CD14-positive monocyte (primary cell): ENCODE results near the gene SEC14L2. TPM values are rescaled to one million over a fixed set of nuclear protein-coding genes. Genes with fewer than 3 reads are reported as not detected.

Source experiments
- DNase-seq, 3 donors: peaks; one replicate each; pipeline ENCODE4 v3.0.0-alpha.2; 2011 to 2022
- H2AFZ ChIP-seq: 2 replicates; pipeline ENCODE4 v1.6.0; 2012; ENCODE audit warnings: mild to moderate bottlenecking, low read depth, low read length, inconsistent platforms; ENCODE audit not compliant: insufficient read depth, poor library complexity, severe bottlenecking
- H3K27ac ChIP-seq, 2 donors: 1 replicate in 1 of 2; 2 replicates in 1 of 2; pipeline ENCODE4 v1.5.1; 2012 to 2013; ENCODE audit warnings: low read length in 2 of 2, control low read depth in 1 of 2, inconsistent platforms in 1 of 2, low read depth in 1 of 2, mild to moderate bottlenecking in 1 of 2
- H3K27me3 ChIP-seq, 2 donors: one replicate each; pipeline versions ENCODE4 v1.6.0 to v1.6.1; 2011 to 2013; ENCODE audit warnings: low read length in 2 of 2; ENCODE audit not compliant: control insufficient read depth in 2 of 2, insufficient read depth in 2 of 2
- H3K36me3 ChIP-seq, 2 donors: replicated peaks in 1 of 2; 1 replicate in 1 of 2; 2 replicates in 1 of 2; pipeline versions ENCODE4 v1.5.1 to v1.6.1; 2012 to 2013; ENCODE audit warnings: low read length in 2 of 2, control low read depth in 1 of 2, inconsistent platforms in 1 of 2, mild to moderate bottlenecking in 1 of 2; ENCODE audit not compliant: insufficient read depth in 2 of 2, control insufficient read depth in 1 of 2
- H3K4me1 ChIP-seq, 2 donors: 1 replicate in 1 of 2; 2 replicates in 1 of 2; pipeline versions ENCODE4 v1.5.1 to v1.6.1; 2012 to 2013; ENCODE audit warnings: low read length in 2 of 2, control low read depth in 1 of 2, inconsistent platforms in 1 of 2, mild to moderate bottlenecking in 1 of 2, moderate library complexity in 1 of 2; ENCODE audit not compliant: insufficient read depth in 2 of 2, control insufficient read depth in 1 of 2
- H3K4me2 ChIP-seq: replicated peaks from 2 replicates; pipeline ENCODE3; 2012; ENCODE audit warnings: low read length, moderate library complexity, mild to moderate bottlenecking; ENCODE audit not compliant: poor library complexity, severe bottlenecking; ENCODE audit errors: extremely low read depth
- H3K4me3 ChIP-seq, 3 experiments: fragments of 200-600 bp in 1 of 3; sonication (generic) in 1 of 3; replicated peaks in 1 of 3; 1 replicate in 2 of 3; 2 replicates in 1 of 3; pipeline ENCODE4 v1.5.1; 2011 to 2013; ENCODE audit warnings: low read length in 3 of 3, mild to moderate bottlenecking in 3 of 3, control low read depth in 2 of 3, low read depth in 2 of 3, inconsistent platforms in 1 of 3, moderate library complexity in 1 of 3
- H3K79me2 ChIP-seq: 2 replicates; pipeline ENCODE4 v1.6.0; 2012; ENCODE audit warnings: mild to moderate bottlenecking, control low read depth, inconsistent platforms, low read length, moderate library complexity; ENCODE audit not compliant: insufficient read depth
- H3K9ac ChIP-seq: 2 replicates; pipeline ENCODE4 v1.6.0; 2017; ENCODE audit warnings: low read length, mild to moderate bottlenecking; ENCODE audit not compliant: insufficient read depth, poor library complexity, severe bottlenecking
- H3K9me3 ChIP-seq, 2 donors: replicated peaks in 1 of 2; 1 replicate in 1 of 2; 2 replicates in 1 of 2; pipeline versions ENCODE4 v1.5.1 to v1.6.1; 2012 to 2013; ENCODE audit warnings: low read length in 2 of 2, control low read depth in 1 of 2; ENCODE audit not compliant: control insufficient read depth in 1 of 2, insufficient read depth in 1 of 2
- H4K20me1 ChIP-seq: 2 replicates; pipeline ENCODE4 v1.6.0; 2012; ENCODE audit warnings: mild to moderate bottlenecking, low read length, control low read depth, moderate library complexity; ENCODE audit not compliant: insufficient read depth
- H3K27ac Mint-ChIP-seq, 7 donors: one replicate each; pipeline ENCODE4 v1.8.0; 2020; ENCODE audit warnings: mild to moderate bottlenecking in 7 of 7, mixed read lengths in 7 of 7, moderate library complexity in 6 of 7, inconsistent platforms in 2 of 7
- H3K27me3 Mint-ChIP-seq, 3 donors: one replicate each; pipeline ENCODE4 v1.8.0; 2021 to 2022; ENCODE audit warnings: low read depth in 3 of 3, mild to moderate bottlenecking in 3 of 3, mixed read lengths in 3 of 3, moderate library complexity in 3 of 3, inconsistent platforms in 1 of 3
- H3K36me3 Mint-ChIP-seq, 2 donors: one replicate each; pipeline ENCODE4 v1.8.0; 2020; ENCODE audit warnings: mixed read lengths in 2 of 2, inconsistent platforms in 1 of 2, mild to moderate bottlenecking in 1 of 2
- H3K4me1 Mint-ChIP-seq: one replicate; pipeline ENCODE4 v1.8.0; 2020; ENCODE audit warnings: mild to moderate bottlenecking, mixed read lengths
- H3K4me3 Mint-ChIP-seq, 2 donors: one replicate each; pipeline ENCODE4 v1.8.0; 2020; ENCODE audit warnings: mild to moderate bottlenecking in 2 of 2, mixed read lengths in 2 of 2, moderate library complexity in 1 of 2
- H3K9me3 Mint-ChIP-seq, 7 donors: one replicate each; pipeline ENCODE4 v1.8.0; 2020 to 2022; ENCODE audit warnings: mixed read lengths in 7 of 7, mild to moderate bottlenecking in 6 of 7, moderate library complexity in 6 of 7, inconsistent platforms in 2 of 7
- WGBS: methylation state at CpG from one replicate; pipeline ENCODE4 v1.1.5; 2013; ENCODE audit warnings: missing lambda C conversion rate; ENCODE audit not compliant: insufficient coverage; 5-methylcytosine and 5-hydroxymethylcytosine counted together
- intact Hi-C, 2 donors: fragments of 100-400 bp; cut with micrococcal nuclease; formaldehyde crosslinking; loops; one replicate each; pipeline versions ENCODE4 v1.15.0 to v1.15.1; 2023
- polyA plus RNA-seq, 3 donors: library from polyadenylated mRNA; depleted of rRNA in 1 of 3; unstranded in 2 of 3; stranded (reverse) in 1 of 3; fragments of 300-500 nt in 2 of 3; fragments of >200 nt in 1 of 3; fragmentation: Illumina TruSeq in 2 of 3; gene quantifications; 1 replicate in 2 of 3; 2 replicates in 1 of 3; pipeline ENCODE4 v1.2.3, GENCODE V29; 2012 to 2021
- TF ChIP-seq, protein P1 (sequence below): fragments of 200-600 bp; IDR thresholded peaks from one replicate; pipeline ENCODE4 v1.8.0; 2022; ENCODE audit warnings: antibody characterized with exemption, mild to moderate bottlenecking

The SEC14L2 gene
- polyA plus RNA-seq, 3 donors = 0.03 TPM; not detected in 1

- under 1% methylated on average over 45 of the region's 45 CpGs for WGBS
- peaks cover 40% of the 10 kb centered on the region for H3K4me1 Mint-ChIP-seq
- H4K20me1 ChIP-seq = no peaks in the 10 kb centered on the region
- H3K9me3 Mint-ChIP-seq = peaks cover 0 to 3% (median 0%) of the 10 kb centered on the region in 7 donors
- H3K4me1 ChIP-seq = peaks cover 40 to 46% of the 10 kb centered on the region in 2 donors
- peak overlapping the region; percentile 85 for H3K4me2 ChIP-seq
- H3K79me2 ChIP-seq = peaks cover 6% of the 10 kb centered on the region
- peak overlapping the region; percentile 81 to 97 for H3K27ac ChIP-seq
- H3K9ac ChIP-seq = peak overlapping the region; percentile 96
- H3K27ac Mint-ChIP-seq = peak overlapping the region; percentile 93 to 98 (median 97)
- TF ChIP-seq, protein P1, sequence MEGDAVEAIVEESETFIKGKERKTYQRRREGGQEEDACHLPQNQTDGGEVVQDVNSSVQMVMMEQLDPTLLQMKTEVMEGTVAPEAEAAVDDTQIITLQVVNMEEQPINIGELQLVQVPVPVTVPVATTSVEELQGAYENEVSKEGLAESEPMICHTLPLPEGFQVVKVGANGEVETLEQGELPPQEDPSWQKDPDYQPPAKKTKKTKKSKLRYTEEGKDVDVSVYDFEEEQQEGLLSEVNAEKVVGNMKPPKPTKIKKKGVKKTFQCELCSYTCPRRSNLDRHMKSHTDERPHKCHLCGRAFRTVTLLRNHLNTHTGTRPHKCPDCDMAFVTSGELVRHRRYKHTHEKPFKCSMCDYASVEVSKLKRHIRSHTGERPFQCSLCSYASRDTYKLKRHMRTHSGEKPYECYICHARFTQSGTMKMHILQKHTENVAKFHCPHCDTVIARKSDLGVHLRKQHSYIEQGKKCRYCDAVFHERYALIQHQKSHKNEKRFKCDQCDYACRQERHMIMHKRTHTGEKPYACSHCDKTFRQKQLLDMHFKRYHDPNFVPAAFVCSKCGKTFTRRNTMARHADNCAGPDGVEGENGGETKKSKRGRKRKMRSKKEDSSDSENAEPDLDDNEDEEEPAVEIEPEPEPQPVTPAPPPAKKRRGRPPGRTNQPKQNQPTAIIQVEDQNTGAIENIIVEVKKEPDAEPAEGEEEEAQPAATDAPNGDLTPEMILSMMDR = no peak
- no peaks in the 10 kb centered on the region for H3K9me3 ChIP-seq
- DNase-seq = peak in 1 of 3 donors; percentile 62
- H3K27me3 ChIP-seq = no peaks in the 10 kb centered on the region
- peaks cover 0 to 2% (median 0%) of the 10 kb centered on the region in 3 donors for H3K27me3 Mint-ChIP-seq
- H2AFZ ChIP-seq = peak overlapping the region; percentile 95
- peaks cover 0 to 4% of the 10 kb centered on the region in 2 donors for H3K36me3 ChIP-seq
- H3K4me3 ChIP-seq = peak overlapping the region; percentile 54 to 88 (median 78)
- H3K4me3 Mint-ChIP-seq = peak overlapping the region; percentile 92 to 96
- H3K36me3 Mint-ChIP-seq = peaks cover 5 to 29% of the 10 kb centered on the region in 2 donors
- intact Hi-C loops = loop anchor here in 1 of 2 donors (5.0 to 10.0 kb wide), 2 partner anchors 136 to 539 kb away; partner anchors contain the start of genes CASTOR1 and MTMR3
Measured at GRCh38 chr22:30423301-30423958, 26.6 kb downstream of the SEC14L2 start.

DNA sequence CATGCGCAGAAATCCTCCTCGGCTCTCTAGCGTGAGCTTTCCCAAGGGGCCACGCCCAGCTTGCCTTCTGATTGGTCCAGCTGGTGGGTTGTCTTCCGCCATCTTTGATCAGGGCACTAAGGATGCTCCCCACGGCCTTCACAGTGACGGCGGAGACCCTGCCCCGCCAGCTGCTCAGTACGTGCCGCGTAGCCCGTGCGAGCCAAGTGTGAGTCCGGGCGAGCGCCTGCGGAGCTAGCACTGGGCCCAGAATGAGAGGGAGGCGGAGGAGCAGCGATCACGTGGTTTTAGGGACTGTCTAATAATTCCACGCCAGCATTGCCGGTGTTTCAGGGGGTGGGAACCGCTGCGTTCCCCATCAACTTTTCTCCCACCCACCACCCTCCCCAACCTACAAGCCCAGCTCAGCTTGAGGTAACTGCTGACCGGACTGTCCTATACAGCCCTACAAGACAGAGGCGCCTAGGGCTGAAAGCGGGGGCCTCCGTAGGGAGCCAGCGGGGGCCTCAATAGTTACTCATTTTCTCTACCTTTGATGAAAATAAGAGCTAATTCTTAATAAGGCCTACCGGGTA lies 27.2 kb downstream of the SEC14L2 start:
- intact Hi-C loops = loop anchor here in 1 of 2 donors (2.0 to 10.0 kb wide), 3 partner anchors 19 to 539 kb away; partner anchors contain the start of genes CASTOR1 and MTMR3

More for the DNA sequence above, 27.2 kb downstream of the SEC14L2 start:
- WGBS = 0% methylated on average over 22 of the region's 31 CpGs
- Histone ChIP-seq H4K20me1 (no peaks in the 10 kb centered on the region), H3K4me3 (peak overlapping the region; percentile 54 to 88 (median 78)), H3K27ac (peak overlapping the region; percentile 81 to 97), H3K79me2 (peaks cover 6% of the 10 kb centered on the region), H3K4me2 (peak overlapping the region; percentile 85), H3K4me1 (peaks cover 40 to 46% of the 10 kb centered on the region in 2 donors), H3K36me3 (no peaks in the 10 kb centered on the region), H3K9me3 (no peaks in the 10 kb centered on the region), H2AFZ (peak overlapping the region; percentile 95), H3K27me3 (no peaks in the 10 kb centered on the region), H3K9ac (peak overlapping the region; percentile 96)
- peaks cover under 1 to 28% of the 10 kb centered on the region in 2 donors for H3K36me3 Mint-ChIP-seq
- H3K27ac Mint-ChIP-seq = peak overlapping the region; percentile 93 to 98 (median 97)
- H3K4me3 Mint-ChIP-seq = peak overlapping the region; percentile 92 to 96
- TF ChIP-seq, protein P1 = no peak
- H3K9me3 Mint-ChIP-seq = peaks cover 0 to 3% (median 0%) of the 10 kb centered on the region in 7 donors
- peak; percentile 99 to 100 (median 99) for DNase-seq
- peaks cover 0 to 2% (median 0%) of the 10 kb centered on the region in 3 donors for H3K27me3 Mint-ChIP-seq
- peaks cover 40% of the 10 kb centered on the region for H3K4me1 Mint-ChIP-seq
